Glomerular visceral epithelial cell (primary cell): Measurements from ENCODE around the gene TIMM10.

Source experiments
- DNase-seq: peaks from one replicate; pipeline ENCODE4 v3.0.0-alpha.2; 2016; ENCODE audit errors: extremely low spot score

Gene TIMM10

DNA sequence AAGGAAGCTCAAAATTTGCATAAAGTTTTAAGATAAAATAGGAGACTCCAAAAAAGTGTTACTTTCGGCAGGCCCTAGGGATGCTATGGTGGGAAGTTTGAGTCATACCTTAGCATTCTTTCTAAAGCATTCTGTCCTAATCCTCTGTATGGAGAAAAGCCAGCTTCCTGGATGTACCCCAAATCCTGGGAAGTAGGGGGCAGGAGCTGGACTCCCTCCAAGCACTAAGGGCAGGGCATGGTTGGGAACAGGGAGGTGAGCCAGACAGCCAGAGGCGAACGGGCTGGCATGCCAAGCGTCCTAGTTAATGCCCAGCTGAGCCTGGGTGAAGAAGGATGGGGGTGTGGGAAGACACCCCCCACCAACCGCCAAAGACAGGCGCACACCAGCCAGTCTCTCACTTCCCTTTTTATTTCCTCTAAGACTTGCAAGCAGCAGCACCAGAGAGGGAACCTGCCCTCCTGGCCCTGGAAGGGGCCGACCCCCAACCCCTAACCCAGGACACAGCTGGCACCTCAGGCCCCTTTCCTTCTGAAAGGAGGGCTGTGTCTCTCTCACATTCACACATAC lies 46.3 kb downstream of the TIMM10 start:
- DNase-seq: no peak

DNA sequence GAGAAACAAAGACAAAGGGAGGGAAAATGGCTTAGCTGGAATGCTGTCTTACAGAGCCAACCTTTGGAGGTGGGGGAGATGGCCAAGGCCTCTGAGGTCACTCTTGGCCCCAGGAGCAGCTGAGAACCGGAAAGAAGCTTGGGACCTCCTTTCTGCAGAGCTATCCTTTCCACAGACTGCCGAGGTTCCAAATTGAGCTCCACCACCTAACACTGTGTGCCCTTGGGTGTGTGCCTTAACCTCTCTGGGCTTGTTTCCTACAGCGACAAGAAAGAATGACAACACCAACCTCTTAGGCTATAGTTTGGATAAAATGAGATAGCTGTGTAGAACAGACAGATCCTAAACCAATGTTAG lies 47.0 kb downstream of the TIMM10 start:
- DNase-seq: no peak

DNA sequence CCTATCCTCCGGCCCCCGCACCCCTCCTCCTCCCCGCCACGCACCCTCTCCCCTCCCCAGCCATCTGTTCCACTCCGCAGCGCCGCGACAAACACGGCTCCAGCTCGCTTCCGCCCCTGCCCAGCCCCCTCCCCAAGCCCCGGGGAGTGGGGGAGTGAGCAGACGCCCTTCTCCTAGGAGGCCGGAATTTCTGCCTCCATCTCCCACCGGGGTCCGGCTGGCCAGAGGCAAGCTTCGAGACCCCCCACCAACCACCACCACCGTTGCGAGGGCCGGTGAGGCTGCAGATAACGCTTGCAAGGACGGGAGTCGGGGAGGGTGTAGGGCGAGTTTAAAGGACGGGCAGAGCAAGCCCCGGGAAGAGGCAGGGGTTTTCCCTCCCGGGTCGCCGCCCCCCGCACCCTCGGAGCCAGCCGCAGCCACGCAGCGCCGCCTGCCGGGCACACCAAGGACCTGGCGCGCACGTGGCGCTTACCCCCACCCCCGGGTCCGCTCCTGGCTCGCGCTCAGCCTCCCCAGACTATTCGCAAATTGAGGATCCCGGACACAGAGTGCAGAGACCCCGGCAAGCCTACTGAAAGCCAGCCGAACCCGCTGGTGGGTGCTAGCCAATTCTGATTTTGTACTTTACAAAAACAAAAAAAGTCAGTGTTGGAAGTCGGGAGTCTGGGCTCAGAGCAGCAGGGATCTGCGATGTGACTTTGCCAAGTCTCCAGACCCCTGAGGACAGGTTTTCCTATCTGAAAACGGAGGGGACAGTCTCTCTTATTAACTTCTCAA lies 47.6 kb downstream of the TIMM10 start:
- DNase-seq: peak; percentile 31

DNA sequence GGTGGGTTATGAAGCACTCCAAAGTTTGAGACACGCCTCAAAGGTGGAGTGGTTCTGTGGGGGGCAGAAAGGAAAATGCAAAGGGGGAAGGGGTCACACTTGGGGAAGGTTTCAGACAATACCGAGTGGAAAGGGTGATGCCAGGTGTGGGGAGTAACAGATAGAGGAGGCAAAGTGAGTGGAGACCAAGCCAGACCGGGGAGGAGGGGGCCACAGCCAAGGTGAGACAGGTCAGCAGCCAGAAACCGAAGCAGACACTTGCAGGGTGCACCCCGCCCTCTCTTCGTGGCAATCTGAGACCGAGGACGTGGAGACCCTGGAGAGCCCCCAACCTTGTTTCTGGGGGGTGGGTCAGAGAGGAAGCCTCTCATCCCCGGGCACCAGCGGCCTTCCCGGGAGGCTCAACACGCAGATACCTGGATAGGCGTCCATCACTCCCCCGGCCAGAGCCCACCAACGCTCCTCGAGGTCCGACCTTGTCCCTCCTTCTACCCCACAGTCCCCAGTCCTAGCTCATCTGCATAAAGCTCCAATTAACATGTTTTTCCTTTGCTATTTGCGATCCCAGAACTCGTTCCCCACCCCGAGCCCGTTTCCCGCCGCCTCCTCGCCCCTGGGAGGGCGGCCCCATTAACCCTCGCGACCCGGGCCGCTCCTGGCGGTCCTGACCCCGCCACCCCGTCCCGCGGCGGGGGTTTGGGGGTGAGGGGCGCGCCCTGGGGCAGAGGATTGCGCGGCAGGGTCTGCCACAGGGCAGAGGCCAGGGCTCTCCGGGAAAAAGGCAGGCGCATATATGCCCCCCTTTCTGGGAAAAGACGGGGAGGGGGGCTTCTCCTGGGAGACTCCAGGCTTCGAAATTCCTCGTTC lies 48.4 kb downstream of the TIMM10 start:
- no peak for DNase-seq

DNA sequence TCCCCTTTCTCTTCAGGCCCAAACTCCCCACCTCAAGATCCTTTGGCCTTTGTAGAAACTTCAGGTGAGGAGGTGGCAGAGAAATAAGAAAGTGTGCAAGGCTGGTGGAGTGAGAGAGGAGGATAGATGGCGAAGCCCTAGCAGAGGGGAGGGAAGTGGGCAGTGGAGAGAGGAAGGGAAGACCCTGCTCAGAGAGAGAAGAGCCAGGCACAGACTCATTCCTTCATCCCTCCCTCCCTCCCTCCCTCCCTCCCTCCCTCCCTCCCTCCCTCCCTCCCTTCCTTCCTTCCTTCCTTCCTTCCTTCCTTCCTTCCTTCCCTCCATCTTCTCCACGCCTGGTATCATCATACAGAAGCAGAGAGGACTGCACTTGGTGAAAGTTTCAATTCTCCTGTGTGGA lies 49.2 kb downstream of the TIMM10 start:
- no peak for DNase-seq

DNA sequence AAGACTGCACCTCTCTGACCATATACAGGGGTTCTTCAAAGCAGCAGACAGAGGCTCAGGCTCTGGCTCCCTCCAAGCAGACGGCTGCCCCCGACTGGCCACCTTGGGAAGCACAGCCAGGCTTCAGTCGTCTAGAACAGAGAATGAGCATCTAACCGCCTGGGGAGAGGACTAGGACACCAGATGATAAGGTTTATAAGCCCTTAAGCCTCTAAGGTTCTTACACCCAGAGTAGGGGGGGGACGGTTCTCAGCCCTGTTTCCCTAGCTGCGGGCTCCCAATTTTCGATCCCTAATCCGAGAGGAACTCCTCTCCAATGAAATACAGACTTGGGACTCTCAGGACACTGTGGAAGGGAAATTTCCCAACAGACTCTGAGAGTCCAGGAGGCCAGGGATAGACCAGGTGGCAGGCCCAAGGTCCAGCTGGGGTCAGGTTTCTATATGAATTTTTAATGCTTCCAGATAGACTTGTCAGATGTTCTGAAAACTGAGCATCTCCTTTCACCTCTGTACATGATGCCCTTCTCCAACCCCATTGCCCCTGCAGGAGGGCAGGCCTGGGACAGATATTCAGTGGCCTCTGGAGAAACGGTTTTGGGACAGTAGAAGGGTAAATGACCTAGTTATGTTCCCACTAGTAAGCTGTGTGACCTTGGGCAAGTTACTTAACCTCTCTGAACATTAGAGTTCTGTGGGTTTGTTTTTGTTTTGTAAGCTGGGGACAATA lies 50.0 kb downstream of the TIMM10 start:
- DNase-seq: peak; percentile 41

DNA sequence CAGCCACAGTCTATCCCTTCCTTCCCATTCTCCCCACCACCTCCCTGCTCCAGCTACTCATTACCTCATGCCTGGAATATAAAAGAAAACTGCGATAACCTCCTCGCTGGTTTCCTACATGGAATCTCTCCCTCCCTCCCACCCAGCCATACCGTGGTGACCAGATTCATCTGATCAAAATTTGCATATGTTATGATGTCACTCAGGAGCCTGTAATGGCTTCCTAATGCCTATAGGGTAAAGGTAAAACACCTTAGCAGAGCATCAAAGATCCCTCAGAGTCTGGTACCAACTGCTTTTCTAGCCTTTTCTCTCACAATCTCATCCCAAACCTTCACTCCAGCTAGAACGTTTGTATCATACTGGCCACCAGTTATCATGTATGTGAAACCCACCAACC lies 50.6 kb downstream of the TIMM10 start:
- DNase-seq: no peak

DNA sequence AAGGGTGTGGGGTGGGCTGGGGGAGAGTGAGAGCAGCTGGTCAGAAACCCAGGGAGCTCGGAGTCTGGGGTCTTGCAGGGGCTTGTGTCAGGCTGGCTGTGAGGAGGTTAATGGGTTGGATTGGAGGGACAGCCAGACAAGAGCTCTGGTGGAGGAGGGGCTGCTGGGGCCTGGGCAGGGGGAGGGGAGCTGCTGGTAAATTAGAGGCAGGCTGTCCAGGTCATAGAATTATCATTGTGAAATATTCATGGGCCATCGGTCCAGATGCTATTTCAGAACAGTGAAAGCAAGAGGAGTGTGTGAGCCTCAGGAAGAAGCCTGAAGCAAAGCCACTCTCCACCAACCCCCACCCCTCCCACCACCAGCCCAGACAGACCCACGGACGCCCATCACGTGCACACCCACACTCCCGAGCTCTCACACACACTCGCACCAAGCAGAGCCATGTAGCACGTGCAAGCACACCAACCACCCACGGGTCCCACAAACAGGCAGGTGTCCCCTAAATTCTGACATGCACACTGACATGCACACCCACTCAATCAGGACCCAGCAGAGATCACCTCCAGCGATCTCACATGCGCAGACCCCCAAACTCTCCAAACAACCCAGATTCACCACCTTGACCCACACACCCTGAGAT lies 51.4 kb downstream of the TIMM10 start:
- DNase-seq: no peak
